PC-3 (cell line): Measurements from ENCODE around the gene GTF2F2. TPM values are rescaled to one million over a fixed set of nuclear protein-coding genes. Genes with fewer than 3 reads are reported as not detected.
A peak's percentile ranks its signal among the peaks of the same experiment; 100 is the strongest.

Source experiments
- ATAC-seq: fragments of 200-7000 bp; cut with Tn5 transposase; 2 replicates; pipeline ENCODE4 v1.9.1; 2020; ENCODE audit warnings: mild to moderate bottlenecking, moderate library complexity
- BruUV-seq: library from RNA; stranded (reverse); fragments of 400-500 nt; replicated peaks from 2 replicates; lab custom pipeline; 2021; lab: Mats Ljungman, UMichigan
- CTCF ChIA-PET: fragments of 300-600 bp; sonication (Branson Sonifier 250); formaldehyde crosslinking; loops from one replicate; lab custom pipeline; 2022; ENCODE audit warnings: antibody characterized with exemption; lab: Charles Lee
- POLR2A ChIA-PET: fragments of 300-600 bp; sonication (Branson Sonifier 250); formaldehyde crosslinking; loops from one replicate; lab custom pipeline; 2022; ENCODE audit warnings: antibody characterized with exemption; ENCODE audit not compliant: unreplicated experiment; lab: Charles Lee
- DNase-seq: peaks from one replicate; pipeline ENCODE4 v3.0.0-alpha.2; 2015
- H2AFZ ChIP-seq: fragments of 300-600 bp; sonication (generic); 2 replicates; pipeline ENCODE4 v1.6.0; 2016; ENCODE audit warnings: antibody characterized with exemption, low read length
- H3F3A ChIP-seq: fragments of 300-600 bp; sonication (generic); one replicate; pipeline ENCODE4 v1.6.0; 2017; ENCODE audit warnings: antibody characterized with exemption, low read length, control low read depth, mild to moderate bottlenecking; ENCODE audit not compliant: unreplicated experiment
- H3K27ac ChIP-seq: fragments of 300-600 bp; sonication (generic); 2 replicates; pipeline ENCODE4 v1.5.1; 2016; ENCODE audit warnings: mild to moderate bottlenecking, low read length
- H3K27me3 ChIP-seq: fragments of 300-600 bp; sonication (generic); 2 replicates; pipeline ENCODE4 v1.6.1; 2016; ENCODE audit warnings: low read length, mixed read lengths
- H3K36me3 ChIP-seq: fragments of 300-600 bp; sonication (generic); 2 replicates; pipeline ENCODE4 v1.6.1; 2016; ENCODE audit warnings: low read depth, mixed run types, low read length, mixed read lengths
- H3K4me1 ChIP-seq: fragments of 300-600 bp; sonication (generic); 2 replicates; pipeline ENCODE4 v1.5.1; 2016; ENCODE audit warnings: low read length; ENCODE audit not compliant: insufficient read depth
- H3K4me2 ChIP-seq: fragments of 300-600 bp; sonication (generic); 2 replicates; pipeline ENCODE4 v1.6.0; 2016; ENCODE audit warnings: low read length
- H3K4me3 ChIP-seq: fragments of 300-600 bp; sonication (generic); 2 replicates; pipeline ENCODE4 v1.5.1; 2016; ENCODE audit warnings: mild to moderate bottlenecking, low read length, mixed read lengths
- H3K79me2 ChIP-seq: fragments of 300-600 bp; sonication (generic); 2 replicates; pipeline ENCODE4 v1.6.1; 2017; ENCODE audit warnings: low read length, mixed read lengths
- H3K9ac ChIP-seq: fragments of 300-600 bp; sonication (generic); 2 replicates; pipeline ENCODE4 v1.6.0; 2016; ENCODE audit warnings: mild to moderate bottlenecking, low read length
- H3K9me2 ChIP-seq: fragments of 300-600 bp; sonication (generic); replicated peaks from 2 replicates; pipeline ENCODE4 v1.6.1; 2016; ENCODE audit warnings: mixed run types, low read length, mixed read lengths
- H3K9me3 ChIP-seq: fragments of 300-600 bp; sonication (generic); 2 replicates; pipeline ENCODE4 v1.6.1; 2016; ENCODE audit warnings: low read length, mixed read lengths
- H4K20me1 ChIP-seq: fragments of 300-600 bp; sonication (generic); 2 replicates; pipeline ENCODE4 v1.6.1; 2016; ENCODE audit warnings: low read length, mixed read lengths
- EZH2 ChIP-seq: fragments of 300-600 bp; sonication (generic); IDR thresholded peaks from one replicate; pipeline ENCODE4 v1.6.1; 2017; ENCODE audit warnings: antibody characterized with exemption, mild to moderate bottlenecking, low read length; ENCODE audit not compliant: unreplicated experiment
- EZH2phosphoT487 ChIP-seq: fragments of 300-600 bp; sonication (generic); IDR thresholded peaks from 2 replicates; pipeline ENCODE4 v1.6.1; 2018; ENCODE audit warnings: mild to moderate bottlenecking, antibody characterized with exemption, low read length, borderline replicate concordance
- intact Hi-C: fragments of 100-400 bp; cut with micrococcal nuclease; formaldehyde crosslinking; loops from 2 replicates; pipeline ENCODE4 v1.9.0; 2023
- total RNA-seq: library from RNA; depleted of rRNA; stranded (reverse); fragments of >200 nt; gene quantifications from 2 replicates; pipeline ENCODE4 v1.2.3, GENCODE V29; 2014
- TF ChIP-seq, protein P1 (sequence below): fragments of 300-600 bp; sonication (generic); conservative IDR thresholded peaks from 2 replicates; pipeline ENCODE4 v1.5.1; 2017; ENCODE audit warnings: antibody characterized with exemption, low read depth, mild to moderate bottlenecking, low read length

Gene GTF2F2
- total RNA-seq, 1 experiment from 2014 or later = 28.3 TPM

DNA sequence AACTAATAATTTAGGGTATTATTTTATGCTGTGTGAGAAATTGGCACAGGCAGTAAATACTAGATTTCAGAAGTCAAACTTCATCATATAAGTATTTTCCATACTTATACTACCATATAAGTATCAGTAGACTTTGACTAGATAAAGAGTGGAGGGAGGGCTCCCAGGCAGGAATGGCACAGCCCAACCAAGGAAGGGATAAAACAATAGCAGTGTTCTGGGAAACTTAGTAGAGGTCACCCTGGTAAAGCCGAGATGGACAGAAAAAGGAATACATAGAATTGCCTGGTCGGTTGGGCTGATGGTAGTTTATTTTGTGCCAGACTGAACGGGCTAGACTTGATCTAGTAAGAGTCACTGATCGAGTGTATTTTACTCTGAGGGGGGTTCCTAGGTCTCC is 100.1 kb downstream of the GTF2F2 start:
- Histone ChIP-seq H3K9ac (no peak overlapping the region), H3K9me2 (no peaks in the 10 kb centered on the region), H3F3A (peaks cover 3% of the 10 kb centered on the region), H4K20me1 (no peaks in the 10 kb centered on the region), H3K4me2 (peak overlapping the region; percentile 44), H3K27me3 (no peaks in the 10 kb centered on the region), H3K36me3 (peaks cover 3% of the 10 kb centered on the region), H3K9me3 (no peaks in the 10 kb centered on the region), H3K4me3 (no peak overlapping the region), H3K27ac (peak overlapping the region; percentile 91), H3K79me2 (peaks cover 68% of the 10 kb centered on the region), H3K4me1 (peaks cover 31% of the 10 kb centered on the region), H2AFZ (no peak overlapping the region)
- intact Hi-C loops = loop anchor here (2.0 kb wide), 1 partner anchor 14 kb away; no protein-coding TSS in a partner anchor
- ATAC-seq (no peak), DNase-seq (no peak)
- ChIA-PET POLR2A (no interaction called here), CTCF (no interaction called here)
- TF ChIP-seq, protein P1, sequence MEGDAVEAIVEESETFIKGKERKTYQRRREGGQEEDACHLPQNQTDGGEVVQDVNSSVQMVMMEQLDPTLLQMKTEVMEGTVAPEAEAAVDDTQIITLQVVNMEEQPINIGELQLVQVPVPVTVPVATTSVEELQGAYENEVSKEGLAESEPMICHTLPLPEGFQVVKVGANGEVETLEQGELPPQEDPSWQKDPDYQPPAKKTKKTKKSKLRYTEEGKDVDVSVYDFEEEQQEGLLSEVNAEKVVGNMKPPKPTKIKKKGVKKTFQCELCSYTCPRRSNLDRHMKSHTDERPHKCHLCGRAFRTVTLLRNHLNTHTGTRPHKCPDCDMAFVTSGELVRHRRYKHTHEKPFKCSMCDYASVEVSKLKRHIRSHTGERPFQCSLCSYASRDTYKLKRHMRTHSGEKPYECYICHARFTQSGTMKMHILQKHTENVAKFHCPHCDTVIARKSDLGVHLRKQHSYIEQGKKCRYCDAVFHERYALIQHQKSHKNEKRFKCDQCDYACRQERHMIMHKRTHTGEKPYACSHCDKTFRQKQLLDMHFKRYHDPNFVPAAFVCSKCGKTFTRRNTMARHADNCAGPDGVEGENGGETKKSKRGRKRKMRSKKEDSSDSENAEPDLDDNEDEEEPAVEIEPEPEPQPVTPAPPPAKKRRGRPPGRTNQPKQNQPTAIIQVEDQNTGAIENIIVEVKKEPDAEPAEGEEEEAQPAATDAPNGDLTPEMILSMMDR = no peak
- no peak for TF ChIP-seq EZH2phosphoT487
- no peak for TF ChIP-seq EZH2
- BruUV-seq = no TSS peak

DNA sequence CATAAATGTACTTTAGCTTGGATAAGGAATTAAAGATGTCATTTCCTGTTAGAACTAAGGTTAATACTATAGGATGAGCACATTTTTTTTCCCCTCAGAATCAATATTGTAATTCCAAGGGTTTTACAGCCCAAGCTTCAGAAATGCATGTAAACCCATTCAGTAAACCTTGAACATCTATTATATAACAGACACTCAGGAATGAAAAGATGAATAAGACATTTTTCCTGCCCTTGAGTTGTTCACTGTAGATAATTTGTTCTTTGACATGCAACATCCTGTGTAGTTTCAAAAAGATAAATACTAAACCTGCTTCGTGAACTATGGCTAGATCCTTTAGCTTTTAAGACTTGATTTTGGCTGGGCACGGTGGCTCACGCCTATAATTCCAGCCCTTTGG is 102.2 kb downstream of the GTF2F2 start:
- peaks cover 31% of the 10 kb centered on the region for H3K4me1 ChIP-seq
- no peak overlapping the region for H2AFZ ChIP-seq
- H3K27me3 ChIP-seq = no peaks in the 10 kb centered on the region
- ATAC-seq (no peak), DNase-seq (no peak)
- H3K9me2 ChIP-seq = no peaks in the 10 kb centered on the region
- H4K20me1 ChIP-seq = no peaks in the 10 kb centered on the region
- H3K27ac ChIP-seq = no peak overlapping the region
- H3K4me3 ChIP-seq = no peak overlapping the region
- intact Hi-C loops = no loop called here
- CTCF ChIA-PET = no interaction called here
- BruUV-seq = no TSS peak
- H3K4me2 ChIP-seq = no peak overlapping the region
- no peaks in the 10 kb centered on the region for H3K9me3 ChIP-seq
- H3K9ac ChIP-seq = no peak overlapping the region
- TF ChIP-seq EZH2phosphoT487 (no peak), EZH2 (no peak)
- TF ChIP-seq, protein P1 = no peak
- H3K36me3 ChIP-seq = peaks cover 3% of the 10 kb centered on the region; the same call in 1 of the 2 replicates
- POLR2A ChIA-PET = no interaction called here
- peaks cover 3% of the 10 kb centered on the region for H3F3A ChIP-seq
- H3K79me2 ChIP-seq = peaks cover 64% of the 10 kb centered on the region

DNA sequence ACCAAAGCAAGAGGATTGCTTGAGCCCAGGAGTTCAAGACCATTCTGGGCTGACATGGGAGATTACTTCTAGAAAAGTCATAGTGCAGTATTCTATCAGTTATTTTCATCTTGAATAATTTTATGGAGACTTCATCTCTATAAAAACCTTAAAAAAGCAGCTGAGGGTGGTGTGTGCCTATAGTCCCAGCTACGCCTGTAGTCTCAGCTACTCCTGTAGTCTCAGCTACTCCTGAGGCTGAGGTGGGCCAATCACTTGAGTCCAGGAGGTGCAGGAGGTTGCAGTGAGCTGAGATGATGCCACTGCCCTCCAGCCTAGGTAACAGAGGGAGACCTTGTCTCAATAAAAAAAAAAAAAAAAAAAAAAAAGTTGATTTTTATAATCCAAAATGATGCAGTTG is 102.6 kb downstream of the GTF2F2 start:
- Histone ChIP-seq H2AFZ (no peak overlapping the region), H3F3A (peaks cover 3% of the 10 kb centered on the region), H3K27me3 (no peaks in the 10 kb centered on the region), H3K36me3 (peaks cover 3% of the 10 kb centered on the region; the same call in 1 of the 2 replicates), H3K4me3 (no peak overlapping the region), H3K79me2 (peaks cover 59% of the 10 kb centered on the region), H3K4me2 (no peak overlapping the region), H4K20me1 (no peaks in the 10 kb centered on the region), H3K4me1 (peaks cover 31% of the 10 kb centered on the region), H3K9me3 (no peaks in the 10 kb centered on the region), H3K9ac (no peak overlapping the region), H3K27ac (no peak overlapping the region), H3K9me2 (no peaks in the 10 kb centered on the region)
- DNase-seq (no peak), ATAC-seq (no peak)
- ChIA-PET POLR2A (no interaction called here), CTCF (no interaction called here)
- TF ChIP-seq, protein P1 = no peak
- TF ChIP-seq EZH2phosphoT487 (no peak), EZH2 (no peak)
- intact Hi-C loops = no loop called here
- no TSS peak for BruUV-seq
